Measurements from ENCODE around the gene CDK2. TPM values are rescaled to one million over a fixed set of nuclear protein-coding genes. Genes with fewer than 3 reads are reported as not detected.

The CDK2 gene
- total and polyA plus RNA-seq, 4 donors, result 5.1 to 22.6 (median 8.0) TPM

GRCh38 chr12:55972911-55973598 lies 6.4 kb downstream of the CDK2 start (continued):
- no peak for TF ChIP-seq ZBTB33 (IDR thresholded peaks at IDR 0.05)
- TF ChIP-seq FOXA2 (IDR thresholded peaks at IDR 0.05), result no peak
- TF ChIP-seq FOXA1 (IDR thresholded peaks at IDR 0.05), result peak; percentile 59
- TF ChIP-seq GABPA (IDR thresholded peaks at IDR 0.05 in 1 of 2, conservative IDR thresholded peaks at IDR 0.05 in 1 of 2), result no peak
- TF ChIP-seq SP1 (IDR thresholded peaks at IDR 0.05), result no peak
- no peak for TF ChIP-seq JUND (IDR thresholded peaks at IDR 0.05)

GRCh38 chr12:55973599-55974307 lies 7.1 kb downstream of the CDK2 start, which contains the start of gene RAB5B:
Gene RAB5B, plus strand, starts transcription at chr12:55974078. Its CDS starts 12,883 bp downstream, at chr12:55986961.
- TF ChIP-seq GABPA (IDR thresholded peaks at IDR 0.05 in 1 of 2, conservative IDR thresholded peaks at IDR 0.05 in 1 of 2), result peak in 1 of 2 donors; percentile 76
- peak; percentile 77 to 89 for TF ChIP-seq RXRA (IDR thresholded peaks at IDR 0.05)
- TF ChIP-seq JUND (IDR thresholded peaks at IDR 0.05), result peak; percentile 89 to 94
- peak; percentile 97 for TF ChIP-seq TAF1 (conservative IDR thresholded peaks at IDR 0.05)
- TF ChIP-seq, protein P1, sequence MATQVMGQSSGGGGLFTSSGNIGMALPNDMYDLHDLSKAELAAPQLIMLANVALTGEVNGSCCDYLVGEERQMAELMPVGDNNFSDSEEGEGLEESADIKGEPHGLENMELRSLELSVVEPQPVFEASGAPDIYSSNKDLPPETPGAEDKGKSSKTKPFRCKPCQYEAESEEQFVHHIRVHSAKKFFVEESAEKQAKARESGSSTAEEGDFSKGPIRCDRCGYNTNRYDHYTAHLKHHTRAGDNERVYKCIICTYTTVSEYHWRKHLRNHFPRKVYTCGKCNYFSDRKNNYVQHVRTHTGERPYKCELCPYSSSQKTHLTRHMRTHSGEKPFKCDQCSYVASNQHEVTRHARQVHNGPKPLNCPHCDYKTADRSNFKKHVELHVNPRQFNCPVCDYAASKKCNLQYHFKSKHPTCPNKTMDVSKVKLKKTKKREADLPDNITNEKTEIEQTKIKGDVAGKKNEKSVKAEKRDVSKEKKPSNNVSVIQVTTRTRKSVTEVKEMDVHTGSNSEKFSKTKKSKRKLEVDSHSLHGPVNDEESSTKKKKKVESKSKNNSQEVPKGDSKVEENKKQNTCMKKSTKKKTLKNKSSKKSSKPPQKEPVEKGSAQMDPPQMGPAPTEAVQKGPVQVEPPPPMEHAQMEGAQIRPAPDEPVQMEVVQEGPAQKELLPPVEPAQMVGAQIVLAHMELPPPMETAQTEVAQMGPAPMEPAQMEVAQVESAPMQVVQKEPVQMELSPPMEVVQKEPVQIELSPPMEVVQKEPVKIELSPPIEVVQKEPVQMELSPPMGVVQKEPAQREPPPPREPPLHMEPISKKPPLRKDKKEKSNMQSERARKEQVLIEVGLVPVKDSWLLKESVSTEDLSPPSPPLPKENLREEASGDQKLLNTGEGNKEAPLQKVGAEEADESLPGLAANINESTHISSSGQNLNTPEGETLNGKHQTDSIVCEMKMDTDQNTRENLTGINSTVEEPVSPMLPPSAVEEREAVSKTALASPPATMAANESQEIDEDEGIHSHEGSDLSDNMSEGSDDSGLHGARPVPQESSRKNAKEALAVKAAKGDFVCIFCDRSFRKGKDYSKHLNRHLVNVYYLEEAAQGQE (IDR thresholded peaks at IDR 0.05), result peak; percentile 81
- peak; percentile 58 for TF ChIP-seq HNF4G (IDR thresholded peaks at IDR 0.05)
- TF ChIP-seq SP1 (IDR thresholded peaks at IDR 0.05), result peak; percentile 99
- peak; percentile 98 for TF ChIP-seq NR2F2 (IDR thresholded peaks at IDR 0.05)
- TF ChIP-seq, protein P2, sequence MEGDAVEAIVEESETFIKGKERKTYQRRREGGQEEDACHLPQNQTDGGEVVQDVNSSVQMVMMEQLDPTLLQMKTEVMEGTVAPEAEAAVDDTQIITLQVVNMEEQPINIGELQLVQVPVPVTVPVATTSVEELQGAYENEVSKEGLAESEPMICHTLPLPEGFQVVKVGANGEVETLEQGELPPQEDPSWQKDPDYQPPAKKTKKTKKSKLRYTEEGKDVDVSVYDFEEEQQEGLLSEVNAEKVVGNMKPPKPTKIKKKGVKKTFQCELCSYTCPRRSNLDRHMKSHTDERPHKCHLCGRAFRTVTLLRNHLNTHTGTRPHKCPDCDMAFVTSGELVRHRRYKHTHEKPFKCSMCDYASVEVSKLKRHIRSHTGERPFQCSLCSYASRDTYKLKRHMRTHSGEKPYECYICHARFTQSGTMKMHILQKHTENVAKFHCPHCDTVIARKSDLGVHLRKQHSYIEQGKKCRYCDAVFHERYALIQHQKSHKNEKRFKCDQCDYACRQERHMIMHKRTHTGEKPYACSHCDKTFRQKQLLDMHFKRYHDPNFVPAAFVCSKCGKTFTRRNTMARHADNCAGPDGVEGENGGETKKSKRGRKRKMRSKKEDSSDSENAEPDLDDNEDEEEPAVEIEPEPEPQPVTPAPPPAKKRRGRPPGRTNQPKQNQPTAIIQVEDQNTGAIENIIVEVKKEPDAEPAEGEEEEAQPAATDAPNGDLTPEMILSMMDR (IDR thresholded peaks at IDR 0.05; ENCODE audit: low read depth, low read length, missing input control), result peak; percentile 43
- TF ChIP-seq MAX (IDR thresholded peaks at IDR 0.05), result peak; percentile 40
- TF ChIP-seq FOXA1 (IDR thresholded peaks at IDR 0.05), result no peak
- TF ChIP-seq YY1 (IDR thresholded peaks at IDR 0.05), result peak; percentile 88
- TF ChIP-seq RAD21 (IDR thresholded peaks at IDR 0.05), result peak in 1 of 2 donors; percentile 3
- TF ChIP-seq EGR1 (IDR thresholded peaks at IDR 0.05; ENCODE audit: low read depth in 2 of 2), result peak in 1 of 2 donors; percentile 33
- TF ChIP-seq, protein P3, sequence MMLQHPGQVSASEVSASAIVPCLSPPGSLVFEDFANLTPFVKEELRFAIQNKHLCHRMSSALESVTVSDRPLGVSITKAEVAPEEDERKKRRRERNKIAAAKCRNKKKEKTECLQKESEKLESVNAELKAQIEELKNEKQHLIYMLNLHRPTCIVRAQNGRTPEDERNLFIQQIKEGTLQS (IDR thresholded peaks at IDR 0.05), result peak; percentile 71
- TF ChIP-seq FOXA2 (IDR thresholded peaks at IDR 0.05), result no peak
- TF ChIP-seq ZBTB33 (IDR thresholded peaks at IDR 0.05), result peak; percentile 89
- peak; percentile 61 to 84 for TF ChIP-seq HNF4A (conservative IDR thresholded peaks at IDR 0.05)
- Histone ChIP-seq H3K36me3 (ENCODE audit: control insufficient read depth in 4 of 4, insufficient read depth in 3 of 4, low read depth in 1 of 4, low read length in 3 of 4) (peaks cover 0 to 4% (median 0%) of the 10 kb centered on the region in 4 donors), H3K4me3 (ENCODE audit: low read depth in 1 of 3, low read length in 3 of 3) (peak within 1 kb of the TSS; percentile 80 to 93 (median 88)), H3K4me1 (ENCODE audit: control insufficient read depth in 4 of 4, insufficient read depth in 4 of 4, low read length in 3 of 4) (peaks cover 7 to 30% (median 21%) of the 10 kb centered on the region in 4 donors), H3K27me3 (ENCODE audit: control insufficient read depth in 4 of 4, insufficient read depth in 4 of 4, low read length in 3 of 4) (no peaks in the 10 kb centered on the region), H3K9ac (ENCODE audit: low read depth in 1 of 2, low read length in 2 of 2) (peak within 1 kb of the TSS; percentile 91 to 94), H3K9me3 (ENCODE audit: control insufficient read depth in 4 of 4, low read length in 3 of 4) (no peaks in the 10 kb centered on the region), H3K27ac (ENCODE audit: low read depth in 1 of 2, low read length in 2 of 2) (peak within 1 kb of the TSS; percentile 88 to 96)
- under 1% methylated on average over 39 of the region's 39 CpGs for WGBS
- peak; percentile 96 for DNase-seq (ENCODE audit: low spot score)
